Endothelial cell of umbilical vein (primary cell): ENCODE data around the gene TREML4. TPM values are rescaled to one million over a fixed set of nuclear protein-coding genes. Genes with fewer than 3 reads are reported as not detected.

Source experiments
- BruUV-seq: library from RNA; stranded (reverse); fragments of 400-500 nt; replicated peaks from 2 replicates; lab custom pipeline; 2021; lab: Mats Ljungman, UMichigan
- CTCF ChIA-PET: fragments of 300-600, 350-600 bp; sonication (Branson Sonifier 250); formaldehyde crosslinking; loops from one replicate; lab custom pipeline; 2021; ENCODE audit warnings: antibody characterized with exemption, inconsistent platforms; lab: Charles Lee
- POLR2A ChIA-PET: fragments of 300-600, 350-600 bp; sonication (Branson Sonifier 250); formaldehyde crosslinking; loops from one replicate; lab custom pipeline; 2021; ENCODE audit warnings: antibody characterized with exemption, inconsistent platforms; lab: Charles Lee
- DNase-seq: peaks from one replicate; pipeline ENCODE4 v3.0.0-alpha.2; 2011; ENCODE audit warnings: low read depth, low spot score
- FAIRE-seq: peaks from 2 replicates; lab custom pipeline; 2011; peaks lifted over from hg19 to GRCh38; lab: Jason Lieb, UNC
- H2AFZ ChIP-seq: 2 replicates; pipeline ENCODE4 v1.6.0; 2012; ENCODE audit warnings: low read depth, low read length, control low read depth, inconsistent platforms
- H3K27ac ChIP-seq: 2 replicates; pipeline ENCODE4 v1.5.1; 2011; ENCODE audit warnings: low read depth, mild to moderate bottlenecking, control low read depth, low read length, moderate library complexity; ENCODE audit not compliant: insufficient read depth
- H3K27me3 ChIP-seq, 2 experiments: 2 replicates each; pipeline versions ENCODE4 v1.6.0 to v1.6.1; 2011; ENCODE audit warnings: low read length in 2 of 2, mixed read lengths in 1 of 2; ENCODE audit not compliant: control insufficient read depth in 2 of 2, insufficient read depth in 2 of 2
- H3K36me3 ChIP-seq, 2 experiments: 2 replicates in 1 of 2; 3 replicates in 1 of 2; pipeline ENCODE4 v1.5.1; 2011; ENCODE audit warnings: low read length in 2 of 2, mild to moderate bottlenecking in 1 of 2, moderate library complexity in 1 of 2; ENCODE audit not compliant: control insufficient read depth in 2 of 2, insufficient read depth in 2 of 2; ENCODE audit errors: extremely low read depth in 1 of 2
- H3K4me1 ChIP-seq: 3 replicates; pipeline ENCODE4 v1.5.1; 2011; ENCODE audit warnings: mild to moderate bottlenecking, low read length; ENCODE audit not compliant: control insufficient read depth, insufficient read depth; ENCODE audit errors: extremely low read depth
- H3K4me2 ChIP-seq: 2 replicates; pipeline ENCODE4 v1.6.1; 2011; ENCODE audit warnings: low read length, control low read depth, mixed read lengths; ENCODE audit not compliant: insufficient read depth
- H3K4me3 ChIP-seq, 3 experiments: fragments of 200-600 bp in 1 of 3; sonication (generic), shearing (Covaris generic) in 1 of 3; replicated peaks in 1 of 3; 2 replicates each; pipeline ENCODE4 v1.5.1; 2011 to 2016; ENCODE audit warnings: control low read depth in 3 of 3, low read length in 3 of 3, mild to moderate bottlenecking in 2 of 3, inconsistent platforms in 1 of 3, low read depth in 1 of 3, moderate library complexity in 1 of 3; ENCODE audit not compliant: insufficient read depth in 1 of 3
- H3K79me2 ChIP-seq: 2 replicates; pipeline ENCODE4 v1.6.0; 2012; ENCODE audit warnings: low read length, inconsistent platforms; ENCODE audit not compliant: control insufficient read depth, insufficient read depth
- H3K9ac ChIP-seq: replicated peaks from 2 replicates; pipeline ENCODE3; 2011; ENCODE audit warnings: low read length, control low read depth; ENCODE audit not compliant: insufficient read depth; ENCODE audit errors: extremely low read depth
- H3K9me1 ChIP-seq: replicated peaks from 3 replicates; pipeline ENCODE4 v1.6.0; 2011; ENCODE audit warnings: mild to moderate bottlenecking, low read length; ENCODE audit not compliant: control insufficient read depth, insufficient read depth; ENCODE audit errors: extremely low read depth
- H3K9me3 ChIP-seq: replicated peaks from 2 replicates; pipeline ENCODE4 v1.5.1; 2012; ENCODE audit warnings: low read length, inconsistent platforms; ENCODE audit not compliant: control insufficient read depth, insufficient read depth
- H4K20me1 ChIP-seq: replicated peaks from 2 replicates; pipeline ENCODE3; 2011; ENCODE audit warnings: mild to moderate bottlenecking, low read length; ENCODE audit not compliant: control insufficient read depth, insufficient read depth; ENCODE audit errors: extremely low read depth
- FOS ChIP-seq: IDR thresholded peaks from 2 replicates; pipeline ENCODE4 v1.6.1; 2011; ENCODE audit warnings: mild to moderate bottlenecking, low read length, moderate library complexity, borderline replicate concordance; ENCODE audit not compliant: insufficient read depth
- GATA2 ChIP-seq: IDR thresholded peaks from 2 replicates; pipeline ENCODE4 v1.7.0; 2011; ENCODE audit warnings: low read depth, mild to moderate bottlenecking, moderate library complexity, mixed read lengths, low read length; ENCODE audit not compliant: insufficient read length, insufficient read depth
- JUN ChIP-seq: IDR thresholded peaks from 2 replicates; pipeline ENCODE4 v1.6.1; 2011; ENCODE audit warnings: borderline replicate concordance, low read depth; ENCODE audit not compliant: insufficient read length, insufficient read depth
- POLR2A ChIP-seq: IDR thresholded peaks from 2 replicates; pipeline ENCODE4 v1.6.1; 2012; ENCODE audit warnings: low read depth, mild to moderate bottlenecking, control low read depth, low read length
- dilution Hi-C: fragments of 300-500 bp; cut with MboI; formaldehyde crosslinking; loops from one replicate; pipeline ENCODE4 v1.15.0; 2019; ENCODE audit warnings: low sequenced_read_pairs; ENCODE audit not compliant: extremely low pct_ligation_motif_present
- intact Hi-C: fragments of 100-400 bp; cut with micrococcal nuclease; formaldehyde crosslinking; loops from one replicate; pipeline ENCODE4 v1.10.0; 2022
- polyA plus RNA-seq, 4 experiments: library from polyadenylated mRNA; depleted of rRNA in 3 of 4; stranded (reverse) in 3 of 4; unstranded in 1 of 4; fragments of >200 nt; gene quantifications; 2 replicates each; pipeline versions ENCODE4 v1.2.1 to v1.2.3, GENCODE V29; 2011 to 2012; ENCODE audit warnings: missing spikeins in 1 of 4
- total RNA-seq: library from RNA; stranded (reverse); gene quantifications from 2 replicates; pipeline ENCODE4 v1.2.3, GENCODE V29; 2021

The TREML4 gene
- total and polyA plus RNA-seq, 2 donors (not counting 3 experiments of a cell fraction or from before 2014, with no cell fraction given), result not detected

DNA sequence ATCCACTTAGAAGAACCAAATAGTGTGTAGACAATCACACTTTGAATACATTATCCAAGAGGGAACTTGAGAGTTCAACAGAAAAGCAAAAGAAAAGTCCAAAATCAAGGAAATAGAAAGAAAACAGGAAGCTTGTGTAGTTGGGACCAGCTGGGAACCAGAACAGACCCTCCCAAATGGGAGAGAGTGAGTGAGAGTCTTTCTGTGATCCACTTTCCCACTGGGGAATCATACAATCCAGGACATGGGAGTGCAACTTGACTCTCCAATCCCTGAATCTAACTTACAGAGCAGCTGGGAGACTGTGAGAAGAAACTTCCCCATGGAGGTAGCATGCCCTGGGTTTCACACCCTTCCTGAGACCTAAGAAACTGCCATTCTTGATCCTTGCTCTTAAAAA lies 27.0 kb downstream of the TREML4 start:
- Histone ChIP-seq H3K27me3 (peaks cover 0 to 3% of the 10 kb centered on the region in 2 experiments), H3K79me2 (no peaks in the 10 kb centered on the region), H3K9me3 (no peaks in the 10 kb centered on the region), H3K36me3 (no peaks in the 10 kb centered on the region), H3K4me1 (no peaks in the 10 kb centered on the region), H3K9me1 (no peaks in the 10 kb centered on the region), H3K27ac (no peak overlapping the region), H4K20me1 (no peaks in the 10 kb centered on the region), H3K4me3 (no peak overlapping the region), H3K4me2 (no peak overlapping the region), H3K9ac (no peak overlapping the region), H2AFZ (no peak overlapping the region)
- ChIA-PET POLR2A (no interaction called here), CTCF (no interaction called here)
- TF ChIP-seq JUN, result no peak
- no peak for TF ChIP-seq POLR2A
- no peak for TF ChIP-seq FOS
- FAIRE-seq, result no peak
- DNase-seq, result no peak
- dilution Hi-C loops, result no loop called here
- intact Hi-C loops, result no loop called here
- BruUV-seq, result no TSS peak

DNA sequence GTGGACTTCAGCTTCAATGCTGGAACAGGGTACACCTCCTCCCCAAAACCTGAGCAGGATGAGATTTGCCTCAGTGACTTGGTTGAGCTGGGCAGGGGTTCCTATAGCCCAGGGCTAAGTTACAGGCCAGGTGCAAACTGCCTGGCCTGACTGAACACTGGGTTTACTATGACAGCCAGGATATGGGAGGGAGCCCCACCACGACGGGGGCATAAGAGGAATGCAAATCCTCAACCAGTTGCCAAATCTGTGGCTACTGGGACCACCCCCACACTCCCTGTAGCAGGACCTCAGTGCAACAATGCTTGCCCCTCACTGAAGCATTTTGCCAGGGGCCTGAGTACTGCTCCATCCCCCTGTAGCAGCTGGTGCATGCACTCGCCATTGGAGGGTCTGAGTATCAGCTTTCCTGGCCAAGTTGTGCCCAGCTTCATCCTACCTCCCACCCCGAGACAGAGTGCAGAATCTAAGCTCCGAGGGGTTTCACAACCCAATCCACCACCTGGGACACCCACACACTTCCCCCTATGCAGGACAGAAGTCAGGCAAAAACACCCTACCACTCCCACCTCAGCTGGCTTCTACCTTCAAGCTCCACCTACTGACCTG lies 27.6 kb downstream of the TREML4 start:
- H4K20me1 ChIP-seq, result no peaks in the 10 kb centered on the region
- FAIRE-seq, result no peak
- H2AFZ ChIP-seq, result no peak overlapping the region
- no peaks in the 10 kb centered on the region for H3K9me3 ChIP-seq
- H3K4me3 ChIP-seq, result no peak overlapping the region
- H3K4me2 ChIP-seq, result no peak overlapping the region
- H3K27me3 ChIP-seq, result peaks cover 0 to 3% of the 10 kb centered on the region in 2 experiments
- dilution Hi-C loops, result no loop called here
- intact Hi-C loops, result no loop called here
- no peak overlapping the region for H3K9ac ChIP-seq
- no peaks in the 10 kb centered on the region for H3K9me1 ChIP-seq
- TF ChIP-seq JUN (no peak), GATA2 (no peak), POLR2A (no peak), FOS (no peak)
- no peaks in the 10 kb centered on the region for H3K4me1 ChIP-seq
- no TSS peak for BruUV-seq
- no peaks in the 10 kb centered on the region for H3K36me3 ChIP-seq
- H3K27ac ChIP-seq, result no peak overlapping the region
- H3K79me2 ChIP-seq, result no peaks in the 10 kb centered on the region
- ChIA-PET POLR2A (no interaction called here), CTCF (no interaction called here)
- no peak for DNase-seq
